Measurements from ENCODE around the gene ADGRF5. TPM values are rescaled to one million over a fixed set of nuclear protein-coding genes. Genes with fewer than 3 reads are reported as not detected.

Gene ADGRF5, protein sequence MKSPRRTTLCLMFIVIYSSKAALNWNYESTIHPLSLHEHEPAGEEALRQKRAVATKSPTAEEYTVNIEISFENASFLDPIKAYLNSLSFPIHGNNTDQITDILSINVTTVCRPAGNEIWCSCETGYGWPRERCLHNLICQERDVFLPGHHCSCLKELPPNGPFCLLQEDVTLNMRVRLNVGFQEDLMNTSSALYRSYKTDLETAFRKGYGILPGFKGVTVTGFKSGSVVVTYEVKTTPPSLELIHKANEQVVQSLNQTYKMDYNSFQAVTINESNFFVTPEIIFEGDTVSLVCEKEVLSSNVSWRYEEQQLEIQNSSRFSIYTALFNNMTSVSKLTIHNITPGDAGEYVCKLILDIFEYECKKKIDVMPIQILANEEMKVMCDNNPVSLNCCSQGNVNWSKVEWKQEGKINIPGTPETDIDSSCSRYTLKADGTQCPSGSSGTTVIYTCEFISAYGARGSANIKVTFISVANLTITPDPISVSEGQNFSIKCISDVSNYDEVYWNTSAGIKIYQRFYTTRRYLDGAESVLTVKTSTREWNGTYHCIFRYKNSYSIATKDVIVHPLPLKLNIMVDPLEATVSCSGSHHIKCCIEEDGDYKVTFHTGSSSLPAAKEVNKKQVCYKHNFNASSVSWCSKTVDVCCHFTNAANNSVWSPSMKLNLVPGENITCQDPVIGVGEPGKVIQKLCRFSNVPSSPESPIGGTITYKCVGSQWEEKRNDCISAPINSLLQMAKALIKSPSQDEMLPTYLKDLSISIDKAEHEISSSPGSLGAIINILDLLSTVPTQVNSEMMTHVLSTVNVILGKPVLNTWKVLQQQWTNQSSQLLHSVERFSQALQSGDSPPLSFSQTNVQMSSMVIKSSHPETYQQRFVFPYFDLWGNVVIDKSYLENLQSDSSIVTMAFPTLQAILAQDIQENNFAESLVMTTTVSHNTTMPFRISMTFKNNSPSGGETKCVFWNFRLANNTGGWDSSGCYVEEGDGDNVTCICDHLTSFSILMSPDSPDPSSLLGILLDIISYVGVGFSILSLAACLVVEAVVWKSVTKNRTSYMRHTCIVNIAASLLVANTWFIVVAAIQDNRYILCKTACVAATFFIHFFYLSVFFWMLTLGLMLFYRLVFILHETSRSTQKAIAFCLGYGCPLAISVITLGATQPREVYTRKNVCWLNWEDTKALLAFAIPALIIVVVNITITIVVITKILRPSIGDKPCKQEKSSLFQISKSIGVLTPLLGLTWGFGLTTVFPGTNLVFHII (N-terminal part only)
- total RNA-seq, result not detected

DNA sequence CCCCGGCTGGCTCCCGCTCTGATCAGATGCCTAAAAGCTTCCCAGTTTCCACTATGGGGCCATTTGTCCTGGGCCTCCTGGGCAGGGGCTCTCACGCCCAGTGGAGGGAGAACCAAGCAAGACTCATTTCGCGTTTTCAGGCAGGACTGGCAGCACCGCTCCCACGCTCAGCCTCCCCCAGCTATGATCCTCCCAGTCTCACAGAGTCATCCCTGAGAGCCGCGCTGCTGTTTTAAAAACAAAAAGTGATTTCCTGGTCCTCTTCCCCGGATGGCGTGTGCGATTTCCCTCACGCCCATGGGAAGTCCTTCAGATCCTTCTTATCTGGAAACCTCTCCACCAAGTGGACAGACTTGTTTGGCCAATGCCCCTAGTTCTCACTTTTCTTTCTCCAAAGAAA, at the start of gene ADGRF5:
Gene ADGRF5, minus strand, starts transcription at position 208 of the 400 bp plus-strand sequence. CDS start 15,176 bp downstream, outside the sequence.
- Mint-ChIP-seq H3K4me1 (no peaks in the 10 kb centered on the region), H3K27ac (no peak within 1 kb of the TSS), H3K36me3 (no peaks in the 10 kb centered on the region), H3K4me3 (no peak within 1 kb of the TSS), H3K9me3 (no peaks in the 10 kb centered on the region), H3K27me3 (peaks cover 2% of the 10 kb centered on the region)
- DNase-seq, result no peak

GRCh38 chr6:46969206-46969605, 47.5 kb upstream of the ADGRF5 start:
- Mint-ChIP-seq H3K36me3 (no peaks in the 10 kb centered on the region), H3K9me3 (no peaks in the 10 kb centered on the region), H3K27ac (no peak overlapping the region), H3K4me1 (peaks cover 1% of the 10 kb centered on the region), H3K27me3 (no peaks in the 10 kb centered on the region), H3K4me3 (no peak overlapping the region)
- DNase-seq, result no peak

GRCh38 chr6:46967826-46968349, 46.1 kb upstream of the ADGRF5 start:
- Mint-ChIP-seq H3K4me1 (peaks cover 1% of the 10 kb centered on the region), H3K9me3 (no peaks in the 10 kb centered on the region), H3K27ac (no peak overlapping the region), H3K27me3 (no peaks in the 10 kb centered on the region), H3K4me3 (no peak overlapping the region), H3K36me3 (no peaks in the 10 kb centered on the region)
- no peak for DNase-seq

DNA sequence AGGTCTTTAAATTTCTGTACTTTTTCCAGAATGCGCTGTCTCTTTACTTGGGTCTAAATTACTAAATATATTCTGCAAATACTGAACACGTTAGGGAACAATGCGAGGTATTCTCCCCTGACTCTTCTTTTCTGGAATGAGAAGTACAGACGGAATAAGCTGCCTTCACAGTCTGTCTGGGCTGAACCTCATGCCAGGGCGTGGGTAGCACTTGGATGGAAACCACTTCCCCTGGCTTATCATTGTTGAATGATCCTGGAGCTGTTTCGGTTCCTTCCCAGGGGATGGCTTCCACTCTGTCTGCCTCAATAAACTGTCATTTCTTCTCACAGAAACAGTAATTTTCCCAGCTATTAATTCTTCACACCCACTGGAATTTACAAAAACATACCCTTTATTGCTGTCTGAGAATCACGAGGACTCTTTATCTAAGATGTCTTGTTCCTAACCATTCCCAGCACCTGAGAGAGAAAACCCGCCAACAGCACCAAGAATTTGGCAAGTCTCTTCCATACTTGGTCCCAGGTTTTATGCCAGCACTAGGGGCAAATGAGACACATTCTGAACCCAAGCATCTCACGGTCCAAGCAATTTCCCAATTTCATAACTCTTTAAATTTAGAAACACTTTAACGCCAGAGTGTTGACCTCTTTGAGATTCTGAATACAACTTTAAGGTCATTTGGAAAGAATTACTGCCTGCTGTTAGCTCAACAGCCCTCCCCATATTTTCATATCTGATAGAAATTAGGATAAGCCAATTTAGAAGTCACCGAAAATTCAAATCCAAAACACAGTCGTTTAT, 43.2 kb upstream of the ADGRF5 start:
- no peaks in the 10 kb centered on the region for H3K4me1 Mint-ChIP-seq
- H3K36me3 Mint-ChIP-seq, result no peaks in the 10 kb centered on the region
- H3K9me3 Mint-ChIP-seq, result no peaks in the 10 kb centered on the region
- no peaks in the 10 kb centered on the region for H3K27me3 Mint-ChIP-seq
- H3K27ac Mint-ChIP-seq, result no peak overlapping the region
- no peak for DNase-seq
- H3K4me3 Mint-ChIP-seq, result no peak overlapping the region

DNA sequence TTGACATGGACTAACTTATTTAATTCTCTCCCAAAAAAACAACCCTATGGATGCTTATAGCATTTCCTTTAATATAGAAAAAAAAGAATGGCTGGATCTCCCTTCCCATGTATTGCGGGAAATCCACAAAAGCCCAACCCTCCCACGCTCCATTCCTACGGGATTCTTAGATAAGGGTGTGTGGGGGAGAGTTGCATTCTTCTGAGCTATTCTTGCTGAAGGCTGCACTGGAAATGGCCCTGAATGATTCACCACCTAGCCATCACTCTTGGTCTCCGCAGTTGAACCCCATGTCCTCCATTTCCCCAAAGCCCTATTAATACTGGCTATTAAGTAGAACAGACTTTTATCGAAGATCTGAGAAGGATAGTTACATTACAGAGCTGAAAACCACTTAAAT, 41.9 kb upstream of the ADGRF5 start:
- no peaks in the 10 kb centered on the region for H3K36me3 Mint-ChIP-seq

GRCh38 chr6:46963039-46963438, 41.3 kb upstream of the ADGRF5 start:
- Mint-ChIP-seq H3K9me3 (no peaks in the 10 kb centered on the region), H3K4me1 (no peaks in the 10 kb centered on the region), H3K36me3 (no peaks in the 10 kb centered on the region), H3K27me3 (peaks cover 7% of the 10 kb centered on the region), H3K27ac (no peak overlapping the region), H3K4me3 (no peak overlapping the region)
- DNase-seq, result no peak

More for the DNA sequence above, 41.9 kb upstream of the ADGRF5 start:
- Mint-ChIP-seq H3K4me1 (no peaks in the 10 kb centered on the region), H3K9me3 (no peaks in the 10 kb centered on the region), H3K27me3 (peaks cover 7% of the 10 kb centered on the region), H3K4me3 (no peak overlapping the region), H3K27ac (no peak overlapping the region)
- DNase-seq, result no peak

DNA sequence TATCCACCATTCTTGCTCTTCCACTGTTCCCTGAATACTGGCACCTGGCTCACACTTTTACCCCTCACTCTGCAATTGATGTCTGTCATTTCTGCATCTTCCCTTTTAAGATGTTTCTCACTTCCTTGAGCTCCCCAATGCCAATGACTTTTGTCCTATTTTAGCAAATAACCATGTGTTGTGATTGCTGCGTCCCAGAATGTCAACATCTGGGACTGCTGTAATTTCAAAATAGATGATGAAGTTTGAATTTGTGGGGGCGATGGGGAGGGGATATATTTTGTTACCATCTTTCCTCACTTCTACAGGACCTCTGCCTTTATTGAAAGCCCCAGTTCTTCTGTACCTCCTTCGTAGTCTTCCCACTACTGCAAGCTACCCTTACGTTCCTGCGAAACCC, 40.0 kb upstream of the ADGRF5 start:
- Mint-ChIP-seq H3K4me1 (no peaks in the 10 kb centered on the region), H3K36me3 (no peaks in the 10 kb centered on the region), H3K27ac (no peak overlapping the region)

DNA sequence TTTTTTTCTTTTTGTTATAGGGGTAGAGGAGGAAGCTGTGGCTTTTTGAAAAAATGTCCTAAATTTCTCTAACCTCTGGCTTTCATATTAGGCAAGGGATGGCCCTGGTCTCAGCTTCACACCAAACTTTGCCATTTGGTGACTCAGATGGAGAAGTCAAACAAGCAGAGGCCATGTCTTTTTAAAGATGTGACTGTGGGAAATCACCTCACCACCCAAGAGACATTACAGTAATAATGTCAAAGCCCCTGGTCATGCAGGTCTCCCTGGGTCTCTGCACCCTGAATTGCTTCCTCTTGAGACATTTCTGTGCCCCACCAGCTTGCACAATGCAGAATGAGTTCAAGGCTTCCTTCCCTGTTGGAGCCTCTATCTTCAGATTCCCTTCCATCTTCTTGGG, 39.5 kb upstream of the ADGRF5 start:
- Mint-ChIP-seq H3K4me3 (no peak overlapping the region), H3K27ac (no peak overlapping the region), H3K36me3 (no peaks in the 10 kb centered on the region), H3K4me1 (no peaks in the 10 kb centered on the region), H3K9me3 (no peaks in the 10 kb centered on the region), H3K27me3 (peaks cover 10% of the 10 kb centered on the region)
- no peak for DNase-seq

More for the DNA sequence above, 40.0 kb upstream of the ADGRF5 start:
- no peak for DNase-seq
- Mint-ChIP-seq H3K9me3 (no peaks in the 10 kb centered on the region), H3K4me3 (no peak overlapping the region), H3K27me3 (peaks cover 9% of the 10 kb centered on the region)

- H3K27ac Mint-ChIP-seq, result no peak overlapping the region
- no peaks in the 10 kb centered on the region for H3K9me3 Mint-ChIP-seq
- no peaks in the 10 kb centered on the region for H3K36me3 Mint-ChIP-seq
- no peaks in the 10 kb centered on the region for H3K4me1 Mint-ChIP-seq
- H3K27me3 Mint-ChIP-seq, result peaks cover 10% of the 10 kb centered on the region
- no peak for DNase-seq
- H3K4me3 Mint-ChIP-seq, result no peak overlapping the region
These were observed 37.7 kb upstream of the ADGRF5 start for GRCh38 chr6:46959419-46959818.

GRCh38 chr6:46956409-46956808, 34.7 kb upstream of the ADGRF5 start:
- H3K27me3 Mint-ChIP-seq, result peaks cover 15% of the 10 kb centered on the region
- H3K4me1 Mint-ChIP-seq, result no peaks in the 10 kb centered on the region
- DNase-seq, result no peak
- no peak overlapping the region for H3K4me3 Mint-ChIP-seq
- no peak overlapping the region for H3K27ac Mint-ChIP-seq
- H3K9me3 Mint-ChIP-seq, result no peaks in the 10 kb centered on the region
- no peaks in the 10 kb centered on the region for H3K36me3 Mint-ChIP-seq

DNA sequence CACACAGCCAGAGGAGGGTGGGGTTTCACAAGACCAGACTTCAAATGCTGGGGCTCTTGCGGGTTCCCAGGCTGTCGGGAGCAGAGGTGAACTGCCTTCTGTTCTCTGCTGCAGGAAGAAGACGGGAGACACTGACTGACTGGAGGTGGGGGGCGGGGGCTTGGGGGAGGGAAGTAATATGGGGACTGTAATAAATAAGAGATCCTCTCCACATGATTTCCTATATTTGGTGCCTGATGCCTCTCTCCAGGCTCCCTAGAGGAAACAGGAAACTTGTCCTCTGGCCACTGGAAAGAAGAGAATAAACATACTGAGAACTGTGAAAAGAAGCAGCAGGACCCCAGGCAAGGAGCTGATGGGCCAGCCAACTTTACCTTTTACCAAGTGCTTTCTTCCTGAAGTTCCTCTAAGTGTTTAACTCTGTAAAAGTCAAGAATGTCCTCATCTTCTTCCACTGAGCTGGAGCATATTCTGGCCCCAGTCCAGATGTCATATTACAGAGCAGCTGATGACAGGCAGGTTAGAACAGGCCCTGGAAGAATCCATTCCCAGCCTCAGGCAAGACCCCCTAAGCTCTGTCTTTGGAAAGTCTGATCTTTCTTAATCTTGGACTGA, 33.2 kb upstream of the ADGRF5 start:
- Mint-ChIP-seq H3K4me3 (no peak overlapping the region), H3K27ac (no peak overlapping the region), H3K9me3 (no peaks in the 10 kb centered on the region), H3K4me1 (no peaks in the 10 kb centered on the region), H3K27me3 (peaks cover 15% of the 10 kb centered on the region), H3K36me3 (no peaks in the 10 kb centered on the region)
- DNase-seq, result no peak

GRCh38 chr6:46953921-46954320, 32.2 kb upstream of the ADGRF5 start:
- Mint-ChIP-seq H3K27ac (no peak overlapping the region), H3K27me3 (peaks cover 10% of the 10 kb centered on the region), H3K4me3 (no peak overlapping the region), H3K36me3 (no peaks in the 10 kb centered on the region), H3K4me1 (no peaks in the 10 kb centered on the region), H3K9me3 (no peaks in the 10 kb centered on the region)
- DNase-seq, result no peak

- Mint-ChIP-seq H3K9me3 (no peaks in the 10 kb centered on the region), H3K4me1 (no peaks in the 10 kb centered on the region), H3K4me3 (no peak overlapping the region), H3K27ac (no peak overlapping the region), H3K36me3 (no peaks in the 10 kb centered on the region), H3K27me3 (peaks cover 5% of the 10 kb centered on the region)
- DNase-seq, result no peak
These were observed 28.0 kb upstream of the ADGRF5 start for GRCh38 chr6:46949632-46950280.

Measured in activated naive CD8-positive, alpha-beta T cell treated with anti-CD3 and anti-CD28 coated beads for 36 hours (primary cell).